Endothelial cell of umbilical vein (primary cell): ENCODE results near the gene ZNF891.

Experiments
- FOS ChIP-seq: IDR thresholded peaks from 2 replicates; pipeline ENCODE4 v1.6.1; 2011; ENCODE audit warnings: mild to moderate bottlenecking, low read length, moderate library complexity, borderline replicate concordance; ENCODE audit not compliant: insufficient read depth
- JUN ChIP-seq: IDR thresholded peaks from 2 replicates; pipeline ENCODE4 v1.6.1; 2011; ENCODE audit warnings: borderline replicate concordance, low read depth; ENCODE audit not compliant: insufficient read length, insufficient read depth
- MYC ChIP-seq: IDR thresholded peaks from one replicate; pipeline ENCODE4 v1.6.1; 2011; ENCODE audit warnings: mild to moderate bottlenecking, low read depth, low read length
- TF ChIP-seq, protein P1 (sequence below), 2 donors: IDR thresholded peaks; 1 replicate in 1 of 2; 2 replicates in 1 of 2; pipeline ENCODE4 v1.5.1; 2011; ENCODE audit warnings: low read length in 2 of 2, mild to moderate bottlenecking in 2 of 2, moderate library complexity in 2 of 2, control low read depth in 1 of 2, inconsistent platforms in 1 of 2, low read depth in 1 of 2; ENCODE audit not compliant: insufficient read depth in 1 of 2; ENCODE audit errors: extremely low read depth in 1 of 2

- TF ChIP-seq, protein P1, sequence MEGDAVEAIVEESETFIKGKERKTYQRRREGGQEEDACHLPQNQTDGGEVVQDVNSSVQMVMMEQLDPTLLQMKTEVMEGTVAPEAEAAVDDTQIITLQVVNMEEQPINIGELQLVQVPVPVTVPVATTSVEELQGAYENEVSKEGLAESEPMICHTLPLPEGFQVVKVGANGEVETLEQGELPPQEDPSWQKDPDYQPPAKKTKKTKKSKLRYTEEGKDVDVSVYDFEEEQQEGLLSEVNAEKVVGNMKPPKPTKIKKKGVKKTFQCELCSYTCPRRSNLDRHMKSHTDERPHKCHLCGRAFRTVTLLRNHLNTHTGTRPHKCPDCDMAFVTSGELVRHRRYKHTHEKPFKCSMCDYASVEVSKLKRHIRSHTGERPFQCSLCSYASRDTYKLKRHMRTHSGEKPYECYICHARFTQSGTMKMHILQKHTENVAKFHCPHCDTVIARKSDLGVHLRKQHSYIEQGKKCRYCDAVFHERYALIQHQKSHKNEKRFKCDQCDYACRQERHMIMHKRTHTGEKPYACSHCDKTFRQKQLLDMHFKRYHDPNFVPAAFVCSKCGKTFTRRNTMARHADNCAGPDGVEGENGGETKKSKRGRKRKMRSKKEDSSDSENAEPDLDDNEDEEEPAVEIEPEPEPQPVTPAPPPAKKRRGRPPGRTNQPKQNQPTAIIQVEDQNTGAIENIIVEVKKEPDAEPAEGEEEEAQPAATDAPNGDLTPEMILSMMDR (IDR thresholded peaks at IDR 0.05; ENCODE audit: extremely low read depth in 1 of 2, insufficient read depth in 1 of 2, low read depth in 1 of 2, low read length in 2 of 2): no peak
- TF ChIP-seq JUN: no peak
- TF ChIP-seq MYC: no peak
- no peak for TF ChIP-seq FOS
These were observed 46.7 kb downstream of the ZNF891 start for GRCh38 chr12:133083345-133083744.
